GM19025 (cell line): Measurements from ENCODE around the gene RPH3AL.
"Not testable (repeated sequence)": the region's sequence is repeated elsewhere in the genome, so short reads cannot be mapped to it uniquely, and the experiment has no call there.

Source experiments
- ATAC-seq: cut with Tn5 transposase; IDR thresholded peaks from one replicate; pipeline ENCODE4 v1.9.1; 2021; ENCODE audit warnings: mild to moderate bottlenecking, low read depth, moderate library complexity; ENCODE audit not compliant: unreplicated experiment

The RPH3AL gene

DNA sequence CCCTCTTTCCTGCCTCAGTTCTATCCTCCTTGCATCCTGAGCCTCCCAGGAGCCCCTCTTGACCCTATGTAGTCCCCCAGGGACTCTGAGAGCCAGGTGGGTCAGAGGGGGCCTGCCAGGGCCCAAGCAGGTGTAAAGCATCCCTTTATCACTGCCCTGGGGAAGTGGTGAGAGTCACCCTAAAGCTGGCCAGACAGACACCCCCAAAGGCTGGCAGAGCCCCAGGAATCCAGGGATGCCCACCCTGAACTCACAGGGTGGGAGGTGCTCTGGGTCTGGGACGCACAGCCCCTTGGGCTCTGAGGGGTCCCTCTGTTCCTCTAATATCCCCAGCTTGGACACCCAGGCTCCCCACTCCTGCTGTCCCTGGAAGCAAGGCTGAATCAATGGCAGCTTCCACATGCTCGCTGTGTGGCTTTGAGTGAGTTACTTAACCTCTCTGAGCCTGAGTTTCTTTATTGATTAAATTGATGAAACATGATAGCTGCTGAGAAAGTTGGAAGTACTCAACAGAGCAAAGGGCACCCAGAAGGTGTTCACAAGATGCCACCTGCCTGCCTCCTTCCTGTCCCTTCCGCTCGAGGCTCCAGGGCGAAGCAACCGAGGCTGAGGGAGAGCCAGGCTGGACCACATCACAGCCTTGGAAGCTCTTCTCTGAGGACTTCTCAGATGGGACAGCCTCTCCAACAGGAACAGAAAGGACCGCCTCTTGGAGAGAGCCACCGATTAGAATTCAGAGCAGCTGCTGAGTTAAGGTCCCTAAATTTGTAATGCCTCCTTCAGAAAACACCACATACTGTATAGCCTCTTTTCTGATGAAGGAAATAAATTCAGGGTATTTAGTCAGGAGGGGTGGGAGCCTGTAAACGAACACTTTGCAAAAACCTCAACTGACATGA lies 104.0 kb downstream of the RPH3AL start:
- no peak for ATAC-seq

GRCh38 chr17:247767-248166 lies 104.8 kb downstream of the RPH3AL start:
- no peak for ATAC-seq

DNA sequence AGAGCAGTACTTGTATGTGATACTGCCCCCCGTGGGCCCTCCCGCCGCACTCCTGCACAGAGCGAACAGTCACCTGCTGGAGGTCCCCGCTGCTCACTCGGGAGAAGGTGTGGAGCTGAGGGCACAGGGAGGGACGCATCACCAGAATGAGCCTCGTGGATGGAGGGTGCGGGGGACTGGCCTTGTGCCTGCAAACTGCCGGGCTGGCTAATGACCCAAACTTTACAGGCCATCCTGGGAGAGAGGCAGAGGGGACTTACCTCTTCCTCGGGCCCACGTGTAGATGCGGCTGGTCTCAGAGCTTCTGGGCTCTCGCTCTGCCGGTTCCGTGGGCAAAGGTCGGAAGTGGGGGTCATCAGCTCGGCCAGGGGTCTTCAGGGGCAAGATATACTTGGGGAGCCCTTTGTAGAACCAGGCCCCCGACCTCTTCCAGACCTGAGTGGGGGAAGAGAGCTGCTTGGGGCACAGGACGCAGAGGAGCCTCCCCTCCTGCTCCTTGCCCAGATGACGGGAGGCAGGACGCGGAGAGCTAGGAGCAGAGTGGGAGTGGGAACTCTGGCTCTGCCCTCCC lies 105.7 kb downstream of the RPH3AL start:
- ATAC-seq = no peak

DNA sequence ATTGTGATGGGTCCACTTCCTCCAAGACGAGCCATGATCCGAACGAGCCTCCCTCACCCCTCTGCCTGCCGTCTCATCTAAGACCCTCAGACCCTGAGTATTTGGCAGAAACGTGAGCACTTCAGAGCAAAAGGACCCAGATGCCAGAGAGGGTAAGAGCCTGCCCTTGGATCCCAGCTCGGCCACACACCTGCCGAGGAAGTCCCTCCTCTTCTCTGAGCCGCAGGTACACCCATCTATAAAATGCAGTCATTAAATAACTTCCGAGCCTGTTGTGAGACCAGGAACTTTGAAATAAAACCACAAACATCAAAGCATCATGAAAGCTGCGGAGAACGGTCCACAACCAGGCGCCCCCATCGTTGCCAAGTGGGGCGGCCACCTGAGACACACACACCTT lies 106.4 kb downstream of the RPH3AL start:
- ATAC-seq = no peak

- no peak for ATAC-seq
Measured at GRCh38 chr17:245611-246010, 107.0 kb downstream of the RPH3AL start.

- ATAC-seq = no peak
Measured at GRCh38 chr17:245020-245419, 107.6 kb downstream of the RPH3AL start.

- ATAC-seq = not testable (repeated sequence)
Measured at GRCh38 chr17:243924-244323, 108.7 kb downstream of the RPH3AL start.

DNA sequence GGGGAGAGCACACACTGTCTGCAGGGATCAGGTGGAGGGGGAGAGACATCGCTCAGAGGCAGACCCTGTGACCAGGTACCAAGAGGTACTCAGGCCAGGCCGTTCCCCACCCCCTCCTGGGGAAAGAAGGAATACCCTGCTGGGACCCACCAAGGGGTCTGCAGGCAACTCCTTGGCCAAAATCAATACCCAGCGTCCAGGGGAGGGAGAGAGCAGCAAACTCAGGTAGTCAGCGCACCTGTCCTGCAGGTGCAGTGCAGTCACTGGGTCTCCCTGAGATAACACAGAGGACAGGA lies 113.7 kb downstream of the RPH3AL start:
- no peak for ATAC-seq

DNA sequence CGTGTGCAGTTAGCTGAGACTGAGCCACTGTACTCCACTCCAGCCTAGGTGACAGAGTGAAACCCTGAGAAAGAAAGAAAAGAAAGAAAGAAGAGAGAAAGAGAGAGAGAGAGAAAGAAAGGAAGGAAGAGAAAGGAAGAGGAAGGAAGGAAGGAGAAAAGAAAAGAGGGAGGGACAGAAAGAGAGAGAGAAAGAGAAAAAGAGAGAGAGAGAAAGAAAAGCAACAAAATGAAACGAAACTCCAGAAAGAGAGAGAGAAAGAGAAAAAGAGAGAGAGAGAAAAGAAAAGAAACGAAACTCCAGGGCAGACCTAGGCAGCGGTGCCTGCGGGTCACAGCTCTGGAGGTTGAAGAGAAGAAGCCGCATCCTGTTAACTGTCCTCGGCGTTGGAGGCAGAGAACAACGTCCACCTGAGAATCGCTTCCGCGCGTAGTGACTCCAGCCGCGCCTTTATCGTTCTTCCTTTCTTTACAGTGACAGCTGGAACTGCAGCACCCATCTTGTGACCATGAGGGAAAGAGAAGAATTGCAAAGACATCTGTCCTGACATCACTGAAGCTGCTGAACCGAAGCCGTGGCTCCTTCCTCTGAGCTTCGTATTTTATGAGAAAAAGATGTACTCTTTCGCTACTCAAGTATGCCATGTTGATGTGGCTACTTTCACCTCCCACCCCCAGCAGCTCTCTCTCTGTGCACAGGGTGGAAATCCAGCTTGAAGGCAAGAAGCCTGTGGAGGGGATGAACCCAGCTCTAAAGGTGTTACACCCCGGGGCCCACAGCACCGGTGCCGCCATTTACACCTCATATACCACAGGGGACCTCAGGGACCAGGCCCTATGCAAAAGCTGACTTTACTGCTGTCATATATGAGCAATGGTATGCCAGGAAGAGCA lies 114.3 kb downstream of the RPH3AL start:
- no peak for ATAC-seq

- ATAC-seq = no peak
Measured at GRCh38 chr17:237406-237955, 115.1 kb downstream of the RPH3AL start.

GRCh38 chr17:236641-237405 lies 115.8 kb downstream of the RPH3AL start:
- no peak for ATAC-seq

GRCh38 chr17:235831-236640 lies 116.6 kb downstream of the RPH3AL start:
- ATAC-seq = no peak

DNA sequence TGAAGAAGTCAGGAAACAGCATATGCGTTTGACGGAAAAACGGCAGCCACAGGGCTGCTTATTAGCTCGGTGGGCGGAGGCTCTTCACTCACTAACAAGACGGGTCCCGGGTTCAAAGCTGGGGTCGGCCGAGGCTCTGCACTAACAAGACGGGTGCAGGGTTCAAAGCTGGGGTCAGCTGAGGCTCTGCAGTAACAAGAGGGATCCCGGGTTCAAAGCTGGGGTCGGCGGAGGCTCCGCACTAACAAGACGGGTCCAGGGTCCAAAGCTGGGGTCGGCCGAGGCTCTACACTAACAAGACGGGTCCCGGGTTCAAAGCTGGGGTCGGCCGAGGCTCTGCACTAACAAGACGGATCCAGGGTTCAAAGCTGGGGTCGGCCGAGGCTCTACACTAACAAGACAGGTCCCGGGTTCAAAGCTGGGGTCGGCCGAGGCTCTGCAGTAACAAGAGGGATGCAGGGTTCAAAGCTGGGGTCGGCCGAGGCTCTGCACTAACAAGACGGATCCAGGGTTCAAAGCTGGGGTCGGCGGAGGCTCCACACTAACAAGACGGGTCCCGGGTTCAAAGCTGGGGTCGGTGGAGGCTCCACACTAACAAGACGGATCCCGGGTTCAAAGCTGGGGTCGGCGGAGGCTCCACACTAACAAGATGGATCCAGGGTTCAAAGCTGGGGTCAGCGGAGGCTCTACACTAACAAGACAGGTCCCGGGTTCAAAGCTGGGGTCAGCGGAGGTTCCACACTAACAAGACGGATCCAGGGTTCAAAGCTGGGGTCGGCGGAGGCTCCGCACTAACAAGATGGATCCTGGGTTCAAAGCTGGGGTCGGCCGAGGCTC lies 117.4 kb downstream of the RPH3AL start:
- not testable (repeated sequence) for ATAC-seq

DNA sequence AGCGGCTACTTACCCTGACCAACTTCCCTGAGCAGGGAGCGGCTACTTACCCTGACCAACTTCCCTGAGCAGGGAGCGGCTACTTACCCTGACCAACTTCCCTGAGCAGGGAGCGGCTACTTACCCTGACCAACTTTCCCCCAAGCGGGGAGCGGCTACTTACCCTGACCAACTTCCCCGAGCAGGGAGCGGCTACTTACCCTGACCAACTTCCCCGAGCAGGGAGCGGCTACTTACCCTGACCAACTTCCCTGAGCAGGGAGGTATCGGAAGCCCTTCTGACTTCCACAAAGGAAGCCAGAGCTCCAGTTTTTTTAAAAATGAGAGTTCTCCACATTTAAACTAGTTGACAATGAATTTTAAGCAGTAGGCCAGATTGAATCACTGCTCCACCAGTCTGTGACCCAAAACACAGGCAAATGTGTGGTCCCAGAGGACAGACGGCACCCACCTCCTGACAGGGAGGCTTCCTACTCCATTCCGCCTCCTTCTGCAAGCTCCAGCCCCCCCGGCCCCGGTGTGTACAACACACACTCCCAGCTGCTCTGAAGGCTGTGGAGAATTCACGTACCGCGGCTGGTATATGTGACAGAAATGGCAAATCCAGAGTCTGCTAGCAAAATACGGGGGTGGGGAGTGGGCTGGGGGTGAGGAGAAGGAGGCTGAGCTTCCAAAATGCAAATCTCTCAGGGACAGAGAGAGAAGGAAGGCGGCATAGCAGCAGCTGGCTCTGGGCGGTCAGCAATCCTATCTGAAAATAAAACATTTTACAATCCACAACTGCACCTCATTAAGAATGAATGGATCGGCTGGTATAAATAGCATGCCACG lies 118.2 kb downstream of the RPH3AL start:
- not testable (repeated sequence) for ATAC-seq

DNA sequence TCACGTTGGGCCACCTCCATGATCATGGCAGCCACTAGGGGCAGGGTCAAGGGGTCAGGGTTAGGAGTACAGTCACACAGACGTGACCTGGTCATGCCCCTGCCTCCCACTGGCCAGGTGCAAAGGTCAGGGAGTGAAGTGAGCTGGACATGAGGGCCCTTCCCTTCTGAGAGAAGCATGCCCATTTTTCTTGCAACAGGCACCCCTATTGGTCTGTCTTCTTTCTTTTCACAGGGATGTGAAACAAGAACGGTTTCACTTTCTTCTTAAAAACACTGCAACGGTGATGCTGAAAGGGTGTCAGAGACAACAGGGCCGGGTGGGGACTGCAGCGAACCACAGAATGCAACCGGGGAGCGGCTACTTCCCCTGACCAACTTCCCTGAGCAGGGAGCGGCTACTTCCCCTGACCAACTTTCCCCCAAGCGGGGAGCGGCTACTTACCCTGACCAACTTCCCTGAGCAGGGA lies 119.1 kb downstream of the RPH3AL start:
- no peak for ATAC-seq

DNA sequence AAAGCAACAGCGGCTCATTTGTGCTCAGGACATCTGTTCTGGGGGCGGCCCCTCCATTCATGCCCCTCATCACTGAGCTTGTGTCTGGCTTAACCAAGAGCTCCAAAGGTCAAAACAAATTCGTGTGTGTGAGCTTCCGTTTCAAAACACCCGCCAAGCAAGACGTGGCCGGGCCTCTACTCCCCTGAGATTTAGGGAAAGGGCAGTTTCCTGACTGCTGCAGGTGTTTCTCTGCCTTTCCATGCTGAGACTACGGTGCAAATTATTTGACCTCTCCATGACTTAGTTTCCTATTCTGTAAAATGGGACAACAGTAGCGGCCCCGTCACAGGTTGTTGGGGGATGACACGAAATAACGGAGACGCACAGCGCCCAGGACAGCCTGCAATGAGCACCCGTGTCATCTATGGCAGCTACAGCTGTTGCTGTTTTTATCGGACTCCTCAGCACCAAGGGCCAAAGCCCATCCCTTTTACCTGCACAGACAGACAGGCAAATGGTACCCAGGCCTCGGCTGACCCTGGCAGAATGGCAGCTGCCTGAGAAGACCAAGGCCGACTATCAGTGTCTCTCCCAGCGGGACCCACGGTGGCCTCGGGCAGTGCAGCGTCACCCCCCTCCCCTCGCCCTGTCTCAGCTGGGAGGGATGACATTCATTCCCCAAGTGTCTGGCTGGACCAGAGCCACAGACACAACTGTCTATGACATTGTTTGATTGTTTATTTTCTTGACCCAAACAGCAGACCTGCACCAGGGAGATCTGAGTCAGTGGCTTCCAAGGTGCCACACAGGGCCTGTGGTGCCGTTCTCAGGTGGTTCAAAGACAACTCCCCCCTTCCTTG lies 120.4 kb downstream of the RPH3AL start:
- ATAC-seq = no peak
